HEK293 (cell line): Measurements from ENCODE around the gene DGCR8.

Source experiments
- CTCF ChIA-PET: fragments of 350-600 bp; formaldehyde crosslinking; extraction: SDS; loops from one replicate; lab custom pipeline; 2021; ENCODE audit warnings: antibody characterized with exemption; lab: Yijun Ruan, JAX
- POLR2A ChIA-PET: fragments of 300-600 bp; formaldehyde crosslinking; extraction: SDS; loops from one replicate; lab custom pipeline; 2020; ENCODE audit warnings: antibody characterized with exemption, inconsistent platforms; lab: Yijun Ruan, JAX
- H3K27ac ChIP-seq: fragments of 200-500 bp; sonication (Bioruptor generic); 2 replicates; pipeline ENCODE4 v1.5.1; 2014; ENCODE audit warnings: low read depth, low read length, control low read depth, inconsistent platforms; ENCODE audit errors: extremely low read depth
- H3K36me3 ChIP-seq, 2 experiments: fragments of 200-500 bp in 1 of 2; sonication (Bioruptor generic) in 1 of 2; 1 replicate in 1 of 2; 2 replicates in 1 of 2; pipeline ENCODE4 v1.5.1; 2014 to 2017; ENCODE audit warnings: inconsistent platforms in 2 of 2, low read length in 2 of 2; ENCODE audit not compliant: control insufficient read depth in 2 of 2, insufficient read depth in 1 of 2
- H3K4me1 ChIP-seq: fragments of 200-500 bp; sonication (Bioruptor generic); 2 replicates; pipeline ENCODE4 v1.5.1; 2014; ENCODE audit warnings: mild to moderate bottlenecking, low read length, inconsistent platforms; ENCODE audit not compliant: control insufficient read depth, insufficient read depth
- H3K4me3 ChIP-seq: 2 replicates; pipeline ENCODE4 v1.5.1; 2011; ENCODE audit warnings: low read depth, mild to moderate bottlenecking, control low read depth, low read length, moderate library complexity
- H3K9me3 ChIP-seq: fragments of 200-500 bp; sonication (Bioruptor generic); 2 replicates; pipeline ENCODE4 v1.5.1; 2014; ENCODE audit warnings: low read depth, low read length, inconsistent platforms; ENCODE audit not compliant: control insufficient read depth, insufficient read depth
- ZBTB10 ChIP-seq: fragments of 450-650 bp; formaldehyde crosslinking; IDR thresholded peaks from 2 replicates; pipeline ENCODE4 v1.5.1; 2016; ENCODE audit warnings: missing biosample characterization, missing genetic modification characterization
- ZBTB17 ChIP-seq: fragments of 450-650 bp; formaldehyde crosslinking; IDR thresholded peaks from 2 replicates; pipeline ENCODE4 v1.5.1; 2016; ENCODE audit warnings: missing biosample characterization, missing genetic modification characterization
- ZNF133 ChIP-seq: fragments of 450-650 bp; formaldehyde crosslinking; IDR thresholded peaks from 2 replicates; pipeline ENCODE4 v1.5.1; 2016; ENCODE audit warnings: missing biosample characterization, missing genetic modification characterization
- ZNF26 ChIP-seq: fragments of 450-650 bp; formaldehyde crosslinking; IDR thresholded peaks from 2 replicates; pipeline ENCODE4 v1.5.1; 2016; ENCODE audit warnings: missing biosample characterization, missing genetic modification characterization
- ZNF449 ChIP-seq: fragments of 450-650 bp; formaldehyde crosslinking; IDR thresholded peaks from 2 replicates; pipeline ENCODE4 v1.5.1; 2017; ENCODE audit warnings: missing biosample characterization, mild to moderate bottlenecking, missing genetic modification characterization, moderate library complexity
- ZNF707 ChIP-seq: fragments of 450-650 bp; formaldehyde crosslinking; IDR thresholded peaks from 2 replicates; pipeline ENCODE4 v1.5.1; 2016; ENCODE audit warnings: missing biosample characterization, missing genetic modification characterization
- ZNF791 ChIP-seq: fragments of 450-650 bp; formaldehyde crosslinking; IDR thresholded peaks from 2 replicates; pipeline ENCODE4 v1.5.1; 2016; ENCODE audit warnings: missing biosample characterization, missing genetic modification characterization

The DGCR8 gene

GRCh38 chr22:20118300-20119020, 38.4 kb downstream of the DGCR8 start:
- Histone ChIP-seq H3K36me3 (peaks cover 32 to 82% of the 10 kb centered on the region in 2 experiments), H3K4me1 (no peaks in the 10 kb centered on the region), H3K9me3 (no peaks in the 10 kb centered on the region), H3K27ac (peak overlapping the region; percentile 88), H3K4me3 (peak overlapping the region; percentile 93)
- TF ChIP-seq ZBTB17 (tag by site-specific recombination), result peak; percentile 60
- peak; percentile 94 for TF ChIP-seq ZNF449 (tag by site-specific recombination)
- TF ChIP-seq ZNF133 (tag by site-specific recombination), result no peak
- ChIA-PET POLR2A (interaction anchor here (0.9 to 6.1 kb wide), 5 partner anchors 11 to 388 kb away, joined by 3 to 62 read pairs (median 7); partner anchors contain the start of genes DGCR8 and ZDHHC8), CTCF (interaction anchor here (0.6 to 2.1 kb wide), 8 partner anchors 8 to 390 kb away, joined by 3 to 7 read pairs (median 4); no protein-coding TSS in a partner anchor)

GRCh38 chr22:20121856-20122415, 41.9 kb downstream of the DGCR8 start:
- H3K36me3 ChIP-seq, result peaks cover 34 to 89% of the 10 kb centered on the region in 2 experiments
- CTCF ChIA-PET, result no interaction called here

GRCh38 chr22:20123366-20124082, 43.5 kb downstream of the DGCR8 start:
- Histone ChIP-seq H3K36me3 (peaks cover 34 to 98% of the 10 kb centered on the region in 2 experiments), H3K4me3 (no peak overlapping the region)
- no peak for TF ChIP-seq ZNF26 (tag by site-specific recombination)
- peak; percentile 12; the same call in 1 of the 2 replicates for TF ChIP-seq ZBTB10 (tag by site-specific recombination)
- TF ChIP-seq, all 188 proteins: peak for 1
- Histone ChIP-seq H3K9me3 (no peaks in the 10 kb centered on the region), H3K27ac (no peak overlapping the region), H3K4me1 (no peaks in the 10 kb centered on the region)
- POLR2A ChIA-PET, result interaction anchor here (1.1 kb wide), 1 partner anchor 42 kb away, joined by 3 read pairs; no protein-coding TSS in a partner anchor
- CTCF ChIA-PET, result no interaction called here

More at GRCh38 chr22:20121856-20122415, 41.9 kb downstream of the DGCR8 start:
- Histone ChIP-seq H3K4me1 (no peaks in the 10 kb centered on the region), H3K27ac (peak overlapping the region; percentile 24; the same call in 1 of the 2 replicates), H3K4me3 (no peak overlapping the region), H3K9me3 (no peaks in the 10 kb centered on the region)
- TF ChIP-seq ZNF707 (tag by site-specific recombination), result no peak
- no peak for TF ChIP-seq ZNF791 (tag by site-specific recombination)
- POLR2A ChIA-PET, result interaction anchor here (1.3 to 6.1 kb wide), 3 partner anchors 7 to 13 kb away, joined by 3 to 62 read pairs (median 6); partner anchors contain the start of gene ZDHHC8
